Inferior parietal cortex (tissue), 1 donor: ENCODE results near the gene SH2D3C.

Experiments used
- DNase-seq: peaks from one replicate; pipeline ENCODE4 v3.0.0-alpha.2; 2016; ENCODE audit errors: extremely low spot score

Gene SH2D3C

GRCh38 chr9:127742435-127743088 lies 35.9 kb downstream of the SH2D3C start:
- DNase-seq: no peak

- peak; percentile 60 for DNase-seq
Measured at GRCh38 chr9:127741831-127742434, 36.5 kb downstream of the SH2D3C start.

- DNase-seq: no peak
Measured at GRCh38 chr9:127739614-127740330, 38.7 kb downstream of the SH2D3C start.

- DNase-seq: no peak
Measured at GRCh38 chr9:127738666-127739065, 39.8 kb downstream of the SH2D3C start.

GRCh38 chr9:127735530-127736185 lies 42.8 kb downstream of the SH2D3C start:
- DNase-seq: no peak

GRCh38 chr9:127734747-127735529 lies 43.5 kb downstream of the SH2D3C start, which contains the start of gene TOR2A:
Gene TOR2A, minus strand, starts transcription at chr9:127735294. Its CDS starts 24 bp downstream, at chr9:127735270.
- DNase-seq: peak; percentile 95

GRCh38 chr9:127734247-127734746 lies 44.2 kb downstream of the SH2D3C start:
- DNase-seq: no peak

GRCh38 chr9:127733614-127734013 lies 44.9 kb downstream of the SH2D3C start:
- no peak for DNase-seq

- DNase-seq: no peak
Measured at GRCh38 chr9:127732444-127732843, 46.0 kb downstream of the SH2D3C start.

- no peak for DNase-seq
Measured at GRCh38 chr9:127731938-127732337, 46.5 kb downstream of the SH2D3C start.

- DNase-seq: no peak
Measured at GRCh38 chr9:127730799-127731410, 47.6 kb downstream of the SH2D3C start.

GRCh38 chr9:127730262-127730661 lies 48.2 kb downstream of the SH2D3C start:
- no peak for DNase-seq

GRCh38 chr9:127729522-127730256 lies 48.8 kb downstream of the SH2D3C start:
- DNase-seq: no peak

GRCh38 chr9:127728808-127729207 lies 49.7 kb downstream of the SH2D3C start:
- no peak for DNase-seq

- no peak for DNase-seq
Measured at GRCh38 chr9:127726871-127727270, 51.6 kb downstream of the SH2D3C start.

GRCh38 chr9:127724012-127724411 lies 54.5 kb downstream of the SH2D3C start:
- DNase-seq: no peak

GRCh38 chr9:127723444-127723843 lies 55.0 kb downstream of the SH2D3C start:
- no peak for DNase-seq

- DNase-seq: no peak
Measured at GRCh38 chr9:127723013-127723412, 55.5 kb downstream of the SH2D3C start.

GRCh38 chr9:127722055-127722745 lies 56.3 kb downstream of the SH2D3C start:
- DNase-seq: no peak

- DNase-seq: no peak
Measured at GRCh38 chr9:127721391-127721821, 57.1 kb downstream of the SH2D3C start.
